SU-DHL-6 (cell line): ENCODE results near the gene PDE4D.

Experiments used
- EZH2phosphoT487 ChIP-seq: fragments of 200-600 bp; sonication (generic), shearing (Covaris generic); conservative IDR thresholded peaks from 2 replicates; pipeline ENCODE4 v1.6.1; 2018; ENCODE audit warnings: mild to moderate bottlenecking, antibody characterized with exemption, low read length, moderate library complexity, mixed read lengths
- TF ChIP-seq, protein P1 (sequence below): fragments of 200-600 bp; sonication (generic); IDR thresholded peaks from one replicate; pipeline ENCODE4 v1.5.1; 2017; ENCODE audit warnings: antibody characterized with exemption, mild to moderate bottlenecking, low read length, moderate library complexity; ENCODE audit not compliant: insufficient read depth, poor library complexity, severe bottlenecking

DNA sequence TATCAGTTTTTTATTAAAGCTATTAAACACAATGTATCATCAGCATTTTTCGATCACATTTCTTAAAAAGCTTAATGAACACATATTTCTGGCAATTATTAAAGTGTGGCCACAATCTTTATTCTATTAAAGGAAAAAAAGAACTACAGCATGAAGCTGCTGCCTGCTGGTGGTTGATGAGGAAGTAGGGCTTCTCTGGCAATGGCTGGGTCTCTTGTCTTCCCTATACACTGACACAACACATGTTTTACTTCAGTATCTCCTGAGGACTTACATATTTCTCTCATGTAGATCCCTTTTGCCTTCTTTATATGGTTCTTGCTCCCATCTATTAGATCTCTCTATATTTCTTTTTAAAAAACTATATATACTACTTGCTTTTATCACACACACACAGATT lies 719.9 kb downstream of the PDE4D start:
- TF ChIP-seq, protein P1, sequence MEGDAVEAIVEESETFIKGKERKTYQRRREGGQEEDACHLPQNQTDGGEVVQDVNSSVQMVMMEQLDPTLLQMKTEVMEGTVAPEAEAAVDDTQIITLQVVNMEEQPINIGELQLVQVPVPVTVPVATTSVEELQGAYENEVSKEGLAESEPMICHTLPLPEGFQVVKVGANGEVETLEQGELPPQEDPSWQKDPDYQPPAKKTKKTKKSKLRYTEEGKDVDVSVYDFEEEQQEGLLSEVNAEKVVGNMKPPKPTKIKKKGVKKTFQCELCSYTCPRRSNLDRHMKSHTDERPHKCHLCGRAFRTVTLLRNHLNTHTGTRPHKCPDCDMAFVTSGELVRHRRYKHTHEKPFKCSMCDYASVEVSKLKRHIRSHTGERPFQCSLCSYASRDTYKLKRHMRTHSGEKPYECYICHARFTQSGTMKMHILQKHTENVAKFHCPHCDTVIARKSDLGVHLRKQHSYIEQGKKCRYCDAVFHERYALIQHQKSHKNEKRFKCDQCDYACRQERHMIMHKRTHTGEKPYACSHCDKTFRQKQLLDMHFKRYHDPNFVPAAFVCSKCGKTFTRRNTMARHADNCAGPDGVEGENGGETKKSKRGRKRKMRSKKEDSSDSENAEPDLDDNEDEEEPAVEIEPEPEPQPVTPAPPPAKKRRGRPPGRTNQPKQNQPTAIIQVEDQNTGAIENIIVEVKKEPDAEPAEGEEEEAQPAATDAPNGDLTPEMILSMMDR: no peak
- TF ChIP-seq EZH2phosphoT487: no peak
